Activated CD4-positive, alpha-beta T cell treated with anti-CD3 and anti-CD28 coated beads for 36 hours (primary cell): ENCODE results near the gene SRPK2. TPM values are rescaled to one million over a fixed set of nuclear protein-coding genes. Genes with fewer than 3 reads are reported as not detected.

ENCODE experiments used
- ATAC-seq: fragments of 200-7000 bp; cut with Tn5 transposase; one replicate; pipeline ENCODE4 v1.10.0; 2021; ENCODE audit warnings: mild to moderate bottlenecking, moderate library complexity
- CTCF ChIA-PET: fragments of 350-600 bp; sonication (Branson Sonifier 250); formaldehyde crosslinking; loops from one replicate; lab custom pipeline; 2021; ENCODE audit warnings: antibody characterized with exemption; lab: Charles Lee
- POLR2A ChIA-PET: fragments of 350-600 bp; sonication (Branson Sonifier 250); formaldehyde crosslinking; loops from one replicate; lab custom pipeline; 2021; ENCODE audit warnings: antibody characterized with exemption, inconsistent platforms; lab: Charles Lee
- DNase-seq: peaks from one replicate; pipeline ENCODE4 v3.0.0-alpha.2; 2020
- H3K27ac Mint-ChIP-seq: one replicate; pipeline ENCODE4 v1.8.0; 2021; ENCODE audit warnings: mixed read lengths
- H3K27me3 Mint-ChIP-seq: one replicate; pipeline ENCODE4 v1.8.0; 2021; ENCODE audit warnings: mixed read lengths
- H3K36me3 Mint-ChIP-seq: one replicate; pipeline ENCODE4 v1.8.0; 2021; ENCODE audit warnings: low read depth, mixed read lengths
- H3K4me1 Mint-ChIP-seq: one replicate; pipeline ENCODE4 v1.8.0; 2021; ENCODE audit warnings: mixed read lengths
- H3K4me3 Mint-ChIP-seq: one replicate; pipeline ENCODE4 v1.8.0; 2021; ENCODE audit warnings: mild to moderate bottlenecking, moderate library complexity, mixed read lengths
- H3K9me3 Mint-ChIP-seq: one replicate; pipeline ENCODE4 v1.8.0; 2021; ENCODE audit warnings: low read depth, mixed read lengths
- intact Hi-C, 2 experiments: fragments of 100-400 bp; cut with DNase I in 1 of 2; cut with micrococcal nuclease in 1 of 2; formaldehyde crosslinking; loops; one replicate each; pipeline versions ENCODE4 v1.14.2 to v1.15.1; 2022 to 2024; cut with DNase I, micrococcal nuclease
- total RNA-seq, 2 experiments: library from RNA; stranded (reverse); gene quantifications; one replicate each; pipeline ENCODE4 v1.2.3, GENCODE V29; 2021

The SRPK2 gene
- total RNA-seq, 2 experiments from 2014 or later = 42.7 to 42.9 TPM

- Mint-ChIP-seq H3K9me3 (no peaks in the 10 kb centered on the region), H3K4me1 (peaks cover 25% of the 10 kb centered on the region), H3K27ac (peak overlapping the region; percentile 51), H3K36me3 (peaks cover 61% of the 10 kb centered on the region), H3K4me3 (no peak overlapping the region), H3K27me3 (no peaks in the 10 kb centered on the region)
- intact Hi-C loops = no loop called here
- CTCF ChIA-PET = interaction anchor here (0.6 to 0.7 kb wide), 2 partner anchors 281 to 369 kb away, joined by 3 read pairs; no protein-coding TSS in a partner anchor
- POLR2A ChIA-PET = no interaction called here
- DNase-seq = no peak
- no peak for ATAC-seq
Measured at GRCh38 chr7:105067691-105068090, 321.0 kb downstream of the SRPK2 start.

Other genes starting within 250 kb of the SRPK2 start
- 10 to 100 TPM; 31.9 to 33.8 TPM for gene PUS7, start 133.3 kb upstream of the SRPK2 start, total RNA-seq
- 10 to 100 TPM; 21.2 to 26.2 TPM for gene RINT1, start 143.3 kb upstream of the SRPK2 start, total RNA-seq
- not detected for gene EFCAB10, start 192.6 kb upstream of the SRPK2 start, total RNA-seq